ENCODE measurements around the gene CUL2.

- TF ChIP-seq EP300 (IDR thresholded peaks at IDR 0.05) (no peak), POLR2AphosphoS5 (IDR thresholded peaks at IDR 0.05) (no peak), POLR2A (IDR thresholded peaks at IDR 0.05) (no peak)
- TF ChIP-seq, protein P1, sequence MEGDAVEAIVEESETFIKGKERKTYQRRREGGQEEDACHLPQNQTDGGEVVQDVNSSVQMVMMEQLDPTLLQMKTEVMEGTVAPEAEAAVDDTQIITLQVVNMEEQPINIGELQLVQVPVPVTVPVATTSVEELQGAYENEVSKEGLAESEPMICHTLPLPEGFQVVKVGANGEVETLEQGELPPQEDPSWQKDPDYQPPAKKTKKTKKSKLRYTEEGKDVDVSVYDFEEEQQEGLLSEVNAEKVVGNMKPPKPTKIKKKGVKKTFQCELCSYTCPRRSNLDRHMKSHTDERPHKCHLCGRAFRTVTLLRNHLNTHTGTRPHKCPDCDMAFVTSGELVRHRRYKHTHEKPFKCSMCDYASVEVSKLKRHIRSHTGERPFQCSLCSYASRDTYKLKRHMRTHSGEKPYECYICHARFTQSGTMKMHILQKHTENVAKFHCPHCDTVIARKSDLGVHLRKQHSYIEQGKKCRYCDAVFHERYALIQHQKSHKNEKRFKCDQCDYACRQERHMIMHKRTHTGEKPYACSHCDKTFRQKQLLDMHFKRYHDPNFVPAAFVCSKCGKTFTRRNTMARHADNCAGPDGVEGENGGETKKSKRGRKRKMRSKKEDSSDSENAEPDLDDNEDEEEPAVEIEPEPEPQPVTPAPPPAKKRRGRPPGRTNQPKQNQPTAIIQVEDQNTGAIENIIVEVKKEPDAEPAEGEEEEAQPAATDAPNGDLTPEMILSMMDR (IDR thresholded peaks at IDR 0.05) = no peak
Measured at GRCh38 chr10:35136263-35136815, 46.2 kb upstream of the CUL2 start.
